Thoracic aorta (tissue), 2 donors: ENCODE results near the gene CHRM5. TPM values are rescaled to one million over a fixed set of nuclear protein-coding genes. Genes with fewer than 3 reads are reported as not detected.
"Not testable (repeated sequence)": the region's sequence is repeated elsewhere in the genome, so short reads cannot be mapped to it uniquely, and the experiment has no call there.

Experiments used
- ATAC-seq: fragments of 150-250 bp; one replicate; pipeline ENCODE4 v1.8.0; 2017; ENCODE audit warnings: low read depth; ENCODE audit not compliant: insufficient number of reproducible peaks, low FRiP score
- DNase-seq: peaks from one replicate; pipeline ENCODE4 v3.0.0-alpha.2; 2020; ENCODE audit warnings: low spot score
- H3K27ac ChIP-seq, 2 donors: fragments of 200-600 bp; sonication (generic); 1 replicate in 1 of 2; 2 replicates in 1 of 2; pipeline ENCODE4 v1.5.1; 2016; ENCODE audit warnings: mild to moderate bottlenecking in 2 of 2, moderate library complexity in 2 of 2
- H3K27me3 ChIP-seq: fragments of 200-600 bp; sonication (generic); replicated peaks from 2 replicates; pipeline ENCODE4 v1.6.0; 2016; ENCODE audit warnings: mild to moderate bottlenecking; ENCODE audit not compliant: insufficient read depth
- H3K36me3 ChIP-seq: fragments of 200-600 bp; sonication (generic); one replicate; pipeline ENCODE4 v1.5.1; 2016
- H3K4me1 ChIP-seq, 2 donors: fragments of 200-600 bp; sonication (generic); 1 replicate in 1 of 2; 2 replicates in 1 of 2; pipeline versions ENCODE4 v1.5.1 to v1.6.0; 2016; ENCODE audit warnings: low read depth in 2 of 2, mild to moderate bottlenecking in 1 of 2; ENCODE audit not compliant: control insufficient read depth in 1 of 2
- H3K4me3 ChIP-seq: fragments of 200-600 bp; sonication (generic); 2 replicates; pipeline ENCODE4 v1.5.1; 2016; ENCODE audit warnings: mild to moderate bottlenecking
- H3K9me3 ChIP-seq: fragments of 200-600 bp; sonication (generic); 2 replicates; pipeline ENCODE4 v1.5.1; 2016
- total RNA-seq, 2 donors: library from RNA; depleted of rRNA; stranded (reverse); fragments of >200 nt; gene quantifications; one replicate each; pipeline versions ENCODE4 v1.1.0 to v1.2.3, GENCODE V29; 2016
- TF ChIP-seq, protein P1 (sequence below): fragments of 200-600 bp; sonication (generic); IDR thresholded peaks from one replicate; pipeline ENCODE4 v1.5.1; 2019; ENCODE audit warnings: antibody characterized with exemption

Gene CHRM5
- total RNA-seq, 2 donors from 2014 or later: not detected

DNA sequence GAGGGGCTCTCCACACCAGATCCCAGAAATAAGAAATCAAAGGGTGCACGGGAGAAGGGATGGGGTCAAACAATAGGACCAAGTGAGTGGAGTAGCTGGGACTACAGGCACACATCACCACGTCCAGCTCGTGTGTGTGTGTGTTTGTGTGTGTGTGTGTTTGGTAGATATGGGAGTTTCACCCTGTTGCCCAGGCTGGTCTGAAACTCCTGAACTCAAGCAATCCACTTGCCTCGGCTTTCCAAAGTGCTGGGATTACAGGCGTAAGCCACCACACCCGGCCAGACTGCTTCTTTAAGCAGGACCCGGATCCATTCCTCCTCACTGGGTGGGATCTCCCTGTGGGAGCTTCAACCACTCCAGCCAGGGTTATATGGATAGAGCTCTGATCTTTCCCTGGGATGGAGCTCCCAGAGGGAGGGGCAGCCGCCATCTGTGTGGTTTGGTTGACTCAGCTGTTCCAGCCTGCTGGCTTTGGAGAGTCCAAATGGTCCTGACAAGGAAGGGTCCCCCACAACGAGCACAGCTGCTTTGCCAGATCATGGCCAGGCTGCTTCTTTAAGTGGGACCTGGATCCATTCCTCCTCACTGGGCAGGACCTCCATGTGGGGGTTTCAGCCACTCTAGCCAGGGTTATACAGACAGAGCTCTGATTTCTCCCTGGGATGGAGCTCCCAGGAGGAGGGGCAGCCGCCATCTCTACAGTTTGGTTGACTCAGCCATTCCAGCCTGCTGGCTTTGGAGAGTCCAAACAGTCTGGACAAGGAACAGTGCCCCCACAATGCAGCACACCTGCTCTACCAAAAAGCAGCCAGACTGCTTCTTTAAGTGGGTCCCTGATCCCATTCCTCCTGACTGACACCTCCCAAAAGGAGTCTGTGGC is 79.8 kb downstream of the CHRM5 start:
- TF ChIP-seq, protein P1, sequence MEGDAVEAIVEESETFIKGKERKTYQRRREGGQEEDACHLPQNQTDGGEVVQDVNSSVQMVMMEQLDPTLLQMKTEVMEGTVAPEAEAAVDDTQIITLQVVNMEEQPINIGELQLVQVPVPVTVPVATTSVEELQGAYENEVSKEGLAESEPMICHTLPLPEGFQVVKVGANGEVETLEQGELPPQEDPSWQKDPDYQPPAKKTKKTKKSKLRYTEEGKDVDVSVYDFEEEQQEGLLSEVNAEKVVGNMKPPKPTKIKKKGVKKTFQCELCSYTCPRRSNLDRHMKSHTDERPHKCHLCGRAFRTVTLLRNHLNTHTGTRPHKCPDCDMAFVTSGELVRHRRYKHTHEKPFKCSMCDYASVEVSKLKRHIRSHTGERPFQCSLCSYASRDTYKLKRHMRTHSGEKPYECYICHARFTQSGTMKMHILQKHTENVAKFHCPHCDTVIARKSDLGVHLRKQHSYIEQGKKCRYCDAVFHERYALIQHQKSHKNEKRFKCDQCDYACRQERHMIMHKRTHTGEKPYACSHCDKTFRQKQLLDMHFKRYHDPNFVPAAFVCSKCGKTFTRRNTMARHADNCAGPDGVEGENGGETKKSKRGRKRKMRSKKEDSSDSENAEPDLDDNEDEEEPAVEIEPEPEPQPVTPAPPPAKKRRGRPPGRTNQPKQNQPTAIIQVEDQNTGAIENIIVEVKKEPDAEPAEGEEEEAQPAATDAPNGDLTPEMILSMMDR: no peak
- Histone ChIP-seq H3K27me3 (no peaks in the 10 kb centered on the region), H3K9me3 (peaks cover 9% of the 10 kb centered on the region), H3K4me1 (peaks cover 0 to 6% of the 10 kb centered on the region in 2 donors), H3K27ac (peak overlapping the region in 1 of 2 donors; percentile 31), H3K4me3 (no peak overlapping the region), H3K36me3 (no peaks in the 10 kb centered on the region)
- DNase-seq (no peak), ATAC-seq (no peak)

DNA sequence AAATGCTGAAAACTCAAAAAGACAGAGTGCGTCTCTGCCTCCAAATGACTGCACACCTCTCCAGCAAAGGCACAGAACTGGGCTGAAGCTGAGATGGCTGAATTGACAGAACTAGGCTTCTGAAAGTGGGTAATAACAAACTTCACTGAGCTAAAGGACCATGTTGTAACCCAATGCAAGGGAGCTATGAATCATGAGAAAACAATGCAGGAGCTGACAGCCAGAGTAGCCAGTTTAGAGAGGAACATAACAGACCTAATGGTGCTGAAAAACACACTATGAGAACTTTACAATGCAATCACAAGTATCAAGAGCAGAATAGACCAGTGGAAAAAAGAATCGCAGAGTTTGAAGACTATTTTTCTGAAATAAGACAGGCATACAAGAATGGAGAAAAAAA is 80.8 kb downstream of the CHRM5 start:
- H3K9me3 ChIP-seq: peaks cover 9% of the 10 kb centered on the region
- no peaks in the 10 kb centered on the region for H3K36me3 ChIP-seq
- H3K4me1 ChIP-seq: peaks cover 0 to 6% of the 10 kb centered on the region in 2 donors
- no peak for DNase-seq
- H3K4me3 ChIP-seq: no peak overlapping the region
- no peaks in the 10 kb centered on the region for H3K27me3 ChIP-seq
- no peak for ATAC-seq
- peak overlapping the region in 1 of 2 donors; percentile 31 for H3K27ac ChIP-seq
- TF ChIP-seq, protein P1: no peak

DNA sequence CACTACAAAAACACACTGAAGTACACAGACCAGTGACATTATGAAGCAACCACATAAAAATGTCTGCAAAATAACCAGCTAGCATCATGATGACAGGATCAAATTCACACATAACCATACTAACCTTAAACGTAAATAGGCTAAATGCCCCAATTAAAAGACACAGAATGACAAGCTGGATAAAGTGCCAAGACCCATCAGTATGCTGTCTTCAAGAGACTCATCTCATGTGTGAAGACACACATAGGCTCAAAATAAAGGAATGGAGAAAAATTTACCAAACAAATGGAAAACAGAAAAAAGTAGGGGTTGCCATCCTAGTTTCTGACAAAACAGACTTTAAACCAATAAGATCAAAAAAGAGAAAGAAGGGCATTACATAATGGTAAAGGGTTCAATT is 82.1 kb downstream of the CHRM5 start:
- not testable (repeated sequence) for H3K27me3 ChIP-seq, H3K9me3 ChIP-seq, H3K4me1 ChIP-seq, DNase-seq, H3K36me3 ChIP-seq, H3K4me3 ChIP-seq, ATAC-seq, H3K27ac ChIP-seq

DNA sequence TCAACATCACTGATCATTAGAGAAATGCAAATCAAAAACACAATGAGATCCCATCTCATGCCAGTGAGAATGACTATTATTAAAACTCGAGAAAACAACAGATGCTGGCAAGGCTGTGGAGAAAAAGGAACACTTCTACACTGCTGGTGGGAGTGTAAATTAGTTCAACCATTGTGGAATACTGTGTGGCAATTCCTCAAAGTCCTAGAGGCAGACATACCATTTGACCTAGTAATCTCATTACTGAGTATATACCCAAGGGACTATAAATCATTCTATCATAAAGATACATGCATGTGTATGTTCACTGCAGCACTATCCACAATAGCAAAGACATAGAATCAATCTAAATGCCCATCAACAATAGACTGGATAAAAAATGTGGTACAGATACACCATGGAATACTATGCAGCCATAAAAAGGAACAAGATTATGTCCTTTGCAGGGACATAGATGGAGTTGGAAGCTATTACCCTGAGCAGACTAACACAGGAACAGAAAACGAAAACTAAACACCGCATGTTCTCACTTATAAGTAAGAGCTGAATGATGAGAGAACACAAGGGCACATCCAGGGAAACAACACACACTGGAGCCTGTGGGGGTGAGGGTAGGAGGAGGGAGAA is 85.9 kb downstream of the CHRM5 start:
- no peak for DNase-seq

DNA sequence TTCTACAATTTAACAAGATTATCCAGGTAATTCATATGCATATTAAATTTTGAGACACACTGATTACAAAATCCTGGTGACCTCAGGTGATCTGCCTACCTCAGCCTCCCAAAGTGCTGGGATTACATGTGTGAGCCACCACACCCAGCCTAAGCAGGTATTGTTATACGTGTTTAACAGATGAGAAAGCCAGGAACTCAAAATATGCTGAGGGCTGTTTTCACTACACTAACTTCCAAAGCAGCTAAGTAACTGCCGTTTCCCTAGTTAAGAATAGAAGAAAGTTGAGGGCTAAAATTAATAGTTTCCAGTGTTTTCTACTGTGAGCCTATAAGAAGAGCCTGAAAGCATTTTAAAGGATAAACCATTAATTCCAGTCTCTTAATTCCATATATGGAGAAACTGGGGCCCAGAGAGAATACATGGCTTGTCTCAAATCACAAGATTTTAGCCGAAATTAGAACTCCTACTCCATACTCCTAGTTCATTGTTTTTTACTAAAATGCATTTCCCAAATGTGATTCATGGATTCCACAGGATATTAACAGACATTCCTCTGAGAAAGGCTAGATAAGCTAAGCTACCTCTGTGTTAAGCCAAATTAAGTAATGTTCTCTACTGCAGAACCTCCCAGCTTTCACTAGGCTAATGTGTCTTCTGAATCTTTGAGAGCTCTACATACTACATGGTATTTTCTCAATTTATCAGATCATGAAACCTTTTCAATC is 87.7 kb downstream of the CHRM5 start:
- H3K4me1 ChIP-seq: peaks cover 9 to 19% of the 10 kb centered on the region in 2 donors
- H3K4me3 ChIP-seq: peak overlapping the region; percentile 8
- H3K27me3 ChIP-seq: no peaks in the 10 kb centered on the region
- TF ChIP-seq, protein P1: no peak
- DNase-seq (no peak), ATAC-seq (peak; percentile 76)
- H3K9me3 ChIP-seq: no peaks in the 10 kb centered on the region
- H3K27ac ChIP-seq: peak overlapping the region; percentile 83 to 93
- H3K36me3 ChIP-seq: no peaks in the 10 kb centered on the region

More for the DNA sequence above, 85.9 kb downstream of the CHRM5 start:
- peaks cover 9% of the 10 kb centered on the region for H3K9me3 ChIP-seq
- ATAC-seq: no peak
- H3K4me3 ChIP-seq: no peak overlapping the region
- TF ChIP-seq, protein P1: no peak
- peaks cover 9 to 19% of the 10 kb centered on the region in 2 donors for H3K4me1 ChIP-seq
- no peaks in the 10 kb centered on the region for H3K27me3 ChIP-seq
- no peaks in the 10 kb centered on the region for H3K36me3 ChIP-seq
- H3K27ac ChIP-seq: peak overlapping the region in 1 of 2 donors; percentile 93
